Endothelial cell of umbilical vein (primary cell): ENCODE results near the gene ESYT2. TPM values are rescaled to one million over a fixed set of nuclear protein-coding genes. Genes with fewer than 3 reads are reported as not detected.

ENCODE experiments used
- BruUV-seq: library from RNA; stranded (reverse); fragments of 400-500 nt; replicated peaks from 2 replicates; lab custom pipeline; 2021; lab: Mats Ljungman, UMichigan
- CTCF ChIA-PET: fragments of 300-600, 350-600 bp; sonication (Branson Sonifier 250); formaldehyde crosslinking; loops from one replicate; lab custom pipeline; 2021; ENCODE audit warnings: antibody characterized with exemption, inconsistent platforms; lab: Charles Lee
- POLR2A ChIA-PET: fragments of 300-600, 350-600 bp; sonication (Branson Sonifier 250); formaldehyde crosslinking; loops from one replicate; lab custom pipeline; 2021; ENCODE audit warnings: antibody characterized with exemption, inconsistent platforms; lab: Charles Lee
- DNase-seq: peaks from one replicate; pipeline ENCODE4 v3.0.0-alpha.2; 2011; ENCODE audit warnings: low read depth, low spot score
- FAIRE-seq: peaks from 2 replicates; lab custom pipeline; 2011; peaks lifted over from hg19 to GRCh38; lab: Jason Lieb, UNC
- H2AFZ ChIP-seq: 2 replicates; pipeline ENCODE4 v1.6.0; 2012; ENCODE audit warnings: low read depth, low read length, control low read depth, inconsistent platforms
- H3K27ac ChIP-seq: 2 replicates; pipeline ENCODE4 v1.5.1; 2011; ENCODE audit warnings: low read depth, mild to moderate bottlenecking, control low read depth, low read length, moderate library complexity; ENCODE audit not compliant: insufficient read depth
- H3K27me3 ChIP-seq, 2 experiments: 2 replicates each; pipeline versions ENCODE4 v1.6.0 to v1.6.1; 2011; ENCODE audit warnings: low read length in 2 of 2, mixed read lengths in 1 of 2; ENCODE audit not compliant: control insufficient read depth in 2 of 2, insufficient read depth in 2 of 2
- H3K36me3 ChIP-seq, 2 experiments: 2 replicates in 1 of 2; 3 replicates in 1 of 2; pipeline ENCODE4 v1.5.1; 2011; ENCODE audit warnings: low read length in 2 of 2, mild to moderate bottlenecking in 1 of 2, moderate library complexity in 1 of 2; ENCODE audit not compliant: control insufficient read depth in 2 of 2, insufficient read depth in 2 of 2; ENCODE audit errors: extremely low read depth in 1 of 2
- H3K4me1 ChIP-seq: 3 replicates; pipeline ENCODE4 v1.5.1; 2011; ENCODE audit warnings: mild to moderate bottlenecking, low read length; ENCODE audit not compliant: control insufficient read depth, insufficient read depth; ENCODE audit errors: extremely low read depth
- H3K4me2 ChIP-seq: 2 replicates; pipeline ENCODE4 v1.6.1; 2011; ENCODE audit warnings: low read length, control low read depth, mixed read lengths; ENCODE audit not compliant: insufficient read depth
- H3K4me3 ChIP-seq, 3 experiments: fragments of 200-600 bp in 1 of 3; sonication (generic), shearing (Covaris generic) in 1 of 3; replicated peaks in 1 of 3; 2 replicates each; pipeline ENCODE4 v1.5.1; 2011 to 2016; ENCODE audit warnings: control low read depth in 3 of 3, low read length in 3 of 3, mild to moderate bottlenecking in 2 of 3, inconsistent platforms in 1 of 3, low read depth in 1 of 3, moderate library complexity in 1 of 3; ENCODE audit not compliant: insufficient read depth in 1 of 3
- H3K79me2 ChIP-seq: 2 replicates; pipeline ENCODE4 v1.6.0; 2012; ENCODE audit warnings: low read length, inconsistent platforms; ENCODE audit not compliant: control insufficient read depth, insufficient read depth
- H3K9ac ChIP-seq: replicated peaks from 2 replicates; pipeline ENCODE3; 2011; ENCODE audit warnings: low read length, control low read depth; ENCODE audit not compliant: insufficient read depth; ENCODE audit errors: extremely low read depth
- H3K9me1 ChIP-seq: replicated peaks from 3 replicates; pipeline ENCODE4 v1.6.0; 2011; ENCODE audit warnings: mild to moderate bottlenecking, low read length; ENCODE audit not compliant: control insufficient read depth, insufficient read depth; ENCODE audit errors: extremely low read depth
- H3K9me3 ChIP-seq: replicated peaks from 2 replicates; pipeline ENCODE4 v1.5.1; 2012; ENCODE audit warnings: low read length, inconsistent platforms; ENCODE audit not compliant: control insufficient read depth, insufficient read depth
- H4K20me1 ChIP-seq: replicated peaks from 2 replicates; pipeline ENCODE3; 2011; ENCODE audit warnings: mild to moderate bottlenecking, low read length; ENCODE audit not compliant: control insufficient read depth, insufficient read depth; ENCODE audit errors: extremely low read depth
- EZH2 ChIP-seq: IDR thresholded peaks from 2 replicates; pipeline ENCODE4 v1.6.1; 2012; ENCODE audit warnings: borderline replicate concordance, low read depth, mild to moderate bottlenecking, moderate library complexity, low read length, inconsistent platforms; ENCODE audit not compliant: severe bottlenecking
- FOS ChIP-seq: IDR thresholded peaks from 2 replicates; pipeline ENCODE4 v1.6.1; 2011; ENCODE audit warnings: mild to moderate bottlenecking, low read length, moderate library complexity, borderline replicate concordance; ENCODE audit not compliant: insufficient read depth
- GATA2 ChIP-seq: IDR thresholded peaks from 2 replicates; pipeline ENCODE4 v1.7.0; 2011; ENCODE audit warnings: low read depth, mild to moderate bottlenecking, moderate library complexity, mixed read lengths, low read length; ENCODE audit not compliant: insufficient read length, insufficient read depth
- JUN ChIP-seq: IDR thresholded peaks from 2 replicates; pipeline ENCODE4 v1.6.1; 2011; ENCODE audit warnings: borderline replicate concordance, low read depth; ENCODE audit not compliant: insufficient read length, insufficient read depth
- MYC ChIP-seq: IDR thresholded peaks from one replicate; pipeline ENCODE4 v1.6.1; 2011; ENCODE audit warnings: mild to moderate bottlenecking, low read depth, low read length
- POLR2A ChIP-seq: IDR thresholded peaks from 2 replicates; pipeline ENCODE4 v1.6.1; 2012; ENCODE audit warnings: low read depth, mild to moderate bottlenecking, control low read depth, low read length
- POLR2AphosphoS5 ChIP-seq: IDR thresholded peaks from 2 replicates; pipeline ENCODE4 v1.6.1; 2012; ENCODE audit warnings: low read depth, mild to moderate bottlenecking, control low read depth, low read length, moderate library complexity; ENCODE audit not compliant: insufficient read depth
- dilution Hi-C: fragments of 300-500 bp; cut with MboI; formaldehyde crosslinking; loops from one replicate; pipeline ENCODE4 v1.15.0; 2019; ENCODE audit warnings: low sequenced_read_pairs; ENCODE audit not compliant: extremely low pct_ligation_motif_present
- intact Hi-C: fragments of 100-400 bp; cut with micrococcal nuclease; formaldehyde crosslinking; loops from one replicate; pipeline ENCODE4 v1.10.0; 2022
- polyA plus RNA-seq, 4 experiments: library from polyadenylated mRNA; depleted of rRNA in 3 of 4; stranded (reverse) in 3 of 4; unstranded in 1 of 4; fragments of >200 nt; gene quantifications; 2 replicates each; pipeline versions ENCODE4 v1.2.1 to v1.2.3, GENCODE V29; 2011 to 2012; ENCODE audit warnings: missing spikeins in 1 of 4
- total RNA-seq: library from RNA; stranded (reverse); gene quantifications from 2 replicates; pipeline ENCODE4 v1.2.3, GENCODE V29; 2021
- TF ChIP-seq, protein P1 (sequence below), 2 donors: IDR thresholded peaks; 1 replicate in 1 of 2; 2 replicates in 1 of 2; pipeline ENCODE4 v1.5.1; 2011; ENCODE audit warnings: low read length in 2 of 2, mild to moderate bottlenecking in 2 of 2, moderate library complexity in 2 of 2, control low read depth in 1 of 2, inconsistent platforms in 1 of 2, low read depth in 1 of 2; ENCODE audit not compliant: insufficient read depth in 1 of 2; ENCODE audit errors: extremely low read depth in 1 of 2
- TF ChIP-seq, protein P2 (sequence below): IDR thresholded peaks from 2 replicates; pipeline ENCODE4 v1.6.1; 2011; ENCODE audit not compliant: insufficient read depth, insufficient read length

ESYT2 gene
- total and polyA plus RNA-seq, 2 donors (not counting 3 experiments of a cell fraction or from before 2014, with no cell fraction given), result 18.8 to 46.6 TPM

DNA sequence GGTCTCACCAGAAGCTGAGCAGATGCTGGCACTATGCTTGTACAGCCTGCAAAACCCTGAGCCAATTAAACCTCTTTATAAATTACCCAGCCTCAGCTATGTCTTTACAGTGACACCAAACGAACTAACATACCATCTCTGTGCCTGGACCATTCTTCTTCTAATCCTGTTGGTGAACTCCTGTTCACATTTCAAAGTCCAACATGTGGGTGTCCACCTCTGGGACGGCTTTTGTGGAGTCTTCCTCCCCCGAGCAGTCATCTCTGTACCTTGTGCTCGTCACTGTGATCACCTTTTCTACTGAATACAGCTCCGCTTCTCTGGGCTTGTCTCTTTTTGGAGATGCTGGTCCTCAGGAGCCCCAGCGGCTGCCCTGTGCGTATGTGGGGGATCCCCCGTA lies 7.4 kb upstream of the ESYT2 start:
- TF ChIP-seq POLR2AphosphoS5, result no peak
- TF ChIP-seq, protein P1, sequence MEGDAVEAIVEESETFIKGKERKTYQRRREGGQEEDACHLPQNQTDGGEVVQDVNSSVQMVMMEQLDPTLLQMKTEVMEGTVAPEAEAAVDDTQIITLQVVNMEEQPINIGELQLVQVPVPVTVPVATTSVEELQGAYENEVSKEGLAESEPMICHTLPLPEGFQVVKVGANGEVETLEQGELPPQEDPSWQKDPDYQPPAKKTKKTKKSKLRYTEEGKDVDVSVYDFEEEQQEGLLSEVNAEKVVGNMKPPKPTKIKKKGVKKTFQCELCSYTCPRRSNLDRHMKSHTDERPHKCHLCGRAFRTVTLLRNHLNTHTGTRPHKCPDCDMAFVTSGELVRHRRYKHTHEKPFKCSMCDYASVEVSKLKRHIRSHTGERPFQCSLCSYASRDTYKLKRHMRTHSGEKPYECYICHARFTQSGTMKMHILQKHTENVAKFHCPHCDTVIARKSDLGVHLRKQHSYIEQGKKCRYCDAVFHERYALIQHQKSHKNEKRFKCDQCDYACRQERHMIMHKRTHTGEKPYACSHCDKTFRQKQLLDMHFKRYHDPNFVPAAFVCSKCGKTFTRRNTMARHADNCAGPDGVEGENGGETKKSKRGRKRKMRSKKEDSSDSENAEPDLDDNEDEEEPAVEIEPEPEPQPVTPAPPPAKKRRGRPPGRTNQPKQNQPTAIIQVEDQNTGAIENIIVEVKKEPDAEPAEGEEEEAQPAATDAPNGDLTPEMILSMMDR (IDR thresholded peaks at IDR 0.05; ENCODE audit: extremely low read depth in 1 of 2, insufficient read depth in 1 of 2, low read depth in 1 of 2, low read length in 2 of 2), result no peak
- TF ChIP-seq JUN, result no peak
- TF ChIP-seq, protein P2, sequence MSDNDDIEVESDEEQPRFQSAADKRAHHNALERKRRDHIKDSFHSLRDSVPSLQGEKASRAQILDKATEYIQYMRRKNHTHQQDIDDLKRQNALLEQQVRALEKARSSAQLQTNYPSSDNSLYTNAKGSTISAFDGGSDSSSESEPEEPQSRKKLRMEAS, result no peak
- no peak for TF ChIP-seq POLR2A
- no peak for TF ChIP-seq GATA2
- no peak for TF ChIP-seq MYC
- TF ChIP-seq FOS, result no peak
- TF ChIP-seq EZH2, result no peak
- intact Hi-C loops (no loop called here), dilution Hi-C loops (no loop called here)
- Histone ChIP-seq H3K9me3 (no peaks in the 10 kb centered on the region), H3K4me2 (no peak overlapping the region), H2AFZ (no peak overlapping the region), H4K20me1 (no peaks in the 10 kb centered on the region), H3K9ac (no peak overlapping the region), H3K9me1 (no peaks in the 10 kb centered on the region), H3K79me2 (no peaks in the 10 kb centered on the region), H3K36me3 (no peaks in the 10 kb centered on the region), H3K27me3 (peaks cover 0 to 1% of the 10 kb centered on the region in 2 experiments), H3K27ac (no peak overlapping the region), H3K4me1 (no peaks in the 10 kb centered on the region), H3K4me3 (no peak overlapping the region)
- BruUV-seq, result no TSS peak
- CTCF ChIA-PET, result interaction anchor here (0.6 kb wide), 1 partner anchor 30 kb away, joined by 3 read pairs; no protein-coding TSS in a partner anchor
- DNase-seq (no peak), FAIRE-seq (no peak)
- POLR2A ChIA-PET, result no interaction called here
